Measurements from ENCODE around the gene PDGFB. TPM values are rescaled to one million over a fixed set of nuclear protein-coding genes. Genes with fewer than 3 reads are reported as not detected.

The PDGFB gene
- total and polyA plus RNA-seq, 2 experiments from 2014 or later: 2.5 to 4.3 TPM

DNA sequence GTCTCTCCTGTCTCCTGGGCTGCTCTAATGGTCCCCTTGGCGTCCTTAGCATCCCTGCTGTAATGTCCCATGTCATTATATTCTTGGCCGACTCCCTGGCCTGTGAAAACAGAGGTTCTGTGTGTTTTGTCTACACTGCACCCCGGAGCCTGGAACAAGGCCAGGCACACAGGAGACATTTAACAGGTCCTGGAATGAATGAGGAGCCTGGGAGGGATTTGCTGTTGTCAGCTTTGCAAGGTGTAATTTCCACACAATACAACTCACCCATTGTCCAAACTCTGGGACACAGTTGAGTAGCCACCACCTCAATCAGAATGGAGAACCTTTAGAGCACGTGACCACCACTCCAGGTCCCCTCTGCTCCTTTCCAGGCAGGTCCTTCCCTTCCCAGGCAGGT lies 14.9 kb upstream of the PDGFB start:
- Histone ChIP-seq H3K4me2 (no peak overlapping the region), H3K36me3 (replicated peaks; ENCODE audit: insufficient read depth, low read depth) (no peaks in the 10 kb centered on the region), H3K27me3 (no peaks in the 10 kb centered on the region), H3K4me1 (ENCODE audit: insufficient read depth) (no peaks in the 10 kb centered on the region), H3K9me2 (replicated peaks; ENCODE audit: insufficient read depth) (no peaks in the 10 kb centered on the region), H3K27ac (no peak overlapping the region), H4K20me1 (ENCODE audit: insufficient read depth, poor library complexity, severe bottlenecking) (no peaks in the 10 kb centered on the region), H3K9me3 (ENCODE audit: low read depth) (no peaks in the 10 kb centered on the region), H2AFZ (no peak overlapping the region), H3K4me3 (no peak overlapping the region), H3K79me2 (no peaks in the 10 kb centered on the region)
- WGBS (ENCODE audit: low lambda C conversion rate, missing lambda C conversion rate): 65% methylated on average over 4 of the region's 4 CpGs
- DNase-seq (ENCODE audit: low spot score): no peak
- TF ChIP-seq, protein P1, sequence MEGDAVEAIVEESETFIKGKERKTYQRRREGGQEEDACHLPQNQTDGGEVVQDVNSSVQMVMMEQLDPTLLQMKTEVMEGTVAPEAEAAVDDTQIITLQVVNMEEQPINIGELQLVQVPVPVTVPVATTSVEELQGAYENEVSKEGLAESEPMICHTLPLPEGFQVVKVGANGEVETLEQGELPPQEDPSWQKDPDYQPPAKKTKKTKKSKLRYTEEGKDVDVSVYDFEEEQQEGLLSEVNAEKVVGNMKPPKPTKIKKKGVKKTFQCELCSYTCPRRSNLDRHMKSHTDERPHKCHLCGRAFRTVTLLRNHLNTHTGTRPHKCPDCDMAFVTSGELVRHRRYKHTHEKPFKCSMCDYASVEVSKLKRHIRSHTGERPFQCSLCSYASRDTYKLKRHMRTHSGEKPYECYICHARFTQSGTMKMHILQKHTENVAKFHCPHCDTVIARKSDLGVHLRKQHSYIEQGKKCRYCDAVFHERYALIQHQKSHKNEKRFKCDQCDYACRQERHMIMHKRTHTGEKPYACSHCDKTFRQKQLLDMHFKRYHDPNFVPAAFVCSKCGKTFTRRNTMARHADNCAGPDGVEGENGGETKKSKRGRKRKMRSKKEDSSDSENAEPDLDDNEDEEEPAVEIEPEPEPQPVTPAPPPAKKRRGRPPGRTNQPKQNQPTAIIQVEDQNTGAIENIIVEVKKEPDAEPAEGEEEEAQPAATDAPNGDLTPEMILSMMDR (IDR thresholded peaks at IDR 0.05; ENCODE audit: poor library complexity): no peak
- no peak for TF ChIP-seq EZH2phosphoT487 (IDR thresholded peaks at IDR 0.05; ENCODE audit: low read depth, severe bottlenecking, unreplicated experiment)
- no peak for TF ChIP-seq EZH2 (IDR thresholded peaks at IDR 0.05; ENCODE audit: borderline replicate concordance)

DNA sequence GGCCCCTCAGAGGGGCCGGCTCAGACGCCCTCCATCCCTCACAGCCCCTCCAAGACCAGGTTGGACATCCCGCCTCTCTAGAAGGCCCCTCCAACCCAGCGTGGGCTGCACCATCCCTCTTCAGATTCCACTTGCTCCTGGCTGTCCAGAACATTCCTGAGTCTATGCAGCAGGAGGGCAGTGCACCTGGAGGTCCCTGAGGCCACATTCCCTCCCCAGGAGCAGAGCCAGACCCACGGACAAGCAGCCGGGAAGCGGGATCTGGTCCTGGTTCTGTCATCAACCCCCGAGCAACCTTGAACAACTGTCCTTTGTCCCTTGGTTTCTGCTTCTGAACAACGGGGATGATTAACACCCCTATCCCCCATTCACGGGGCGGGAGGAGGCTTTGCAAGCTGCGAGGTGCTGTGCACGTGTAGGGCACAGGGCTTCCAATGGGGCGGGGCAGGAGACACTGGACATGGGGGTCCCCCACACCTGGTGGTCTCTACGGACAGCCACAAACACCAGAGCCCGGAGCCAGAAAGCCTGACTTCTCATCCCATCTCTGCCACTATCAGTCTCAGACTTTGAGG lies 13.2 kb upstream of the PDGFB start:
- 68% methylated on average over 16 of the region's 16 CpGs for WGBS (ENCODE audit: low lambda C conversion rate, missing lambda C conversion rate)
- Histone ChIP-seq H3K79me2 (no peaks in the 10 kb centered on the region), H4K20me1 (ENCODE audit: insufficient read depth, poor library complexity, severe bottlenecking) (no peaks in the 10 kb centered on the region), H3K4me1 (ENCODE audit: insufficient read depth) (peaks cover 6% of the 10 kb centered on the region), H3K27me3 (no peaks in the 10 kb centered on the region), H3K4me3 (no peak overlapping the region), H3K9me2 (replicated peaks; ENCODE audit: insufficient read depth) (no peaks in the 10 kb centered on the region), H3K4me2 (no peak overlapping the region), H3K36me3 (replicated peaks; ENCODE audit: insufficient read depth, low read depth) (no peaks in the 10 kb centered on the region), H3K27ac (no peak overlapping the region), H2AFZ (no peak overlapping the region), H3K9me3 (ENCODE audit: low read depth) (no peaks in the 10 kb centered on the region)
- no peak for DNase-seq (ENCODE audit: low spot score)
- TF ChIP-seq EZH2 (IDR thresholded peaks at IDR 0.05; ENCODE audit: borderline replicate concordance): no peak
- TF ChIP-seq, protein P1 (IDR thresholded peaks at IDR 0.05; ENCODE audit: poor library complexity): no peak

DNA sequence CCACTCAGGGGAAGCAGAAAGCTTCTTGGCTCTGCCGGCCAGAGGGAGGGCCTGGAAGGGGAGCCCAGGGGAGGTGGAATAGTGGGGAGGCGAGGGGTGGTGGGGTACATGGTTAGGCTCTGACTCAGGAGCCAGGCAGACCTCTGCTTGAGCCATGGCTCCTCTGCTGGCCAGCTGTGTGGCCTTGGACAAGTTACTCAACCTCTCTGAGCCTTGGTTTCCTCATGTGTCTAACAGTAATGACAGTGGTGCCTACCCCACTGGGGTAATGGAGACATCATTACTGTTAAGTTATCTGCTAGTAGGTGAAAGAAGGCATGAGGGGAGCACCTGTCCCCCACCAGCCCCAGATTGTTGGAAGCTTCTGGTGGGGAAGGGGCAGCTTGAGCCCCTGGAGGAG lies 12.2 kb upstream of the PDGFB start:
- Histone ChIP-seq H3K9me2 (replicated peaks; ENCODE audit: insufficient read depth) (no peaks in the 10 kb centered on the region), H2AFZ (no peak overlapping the region), H3K36me3 (replicated peaks; ENCODE audit: insufficient read depth, low read depth) (no peaks in the 10 kb centered on the region), H3K4me1 (ENCODE audit: insufficient read depth) (peaks cover 6% of the 10 kb centered on the region), H4K20me1 (ENCODE audit: insufficient read depth, poor library complexity, severe bottlenecking) (no peaks in the 10 kb centered on the region), H3K79me2 (no peaks in the 10 kb centered on the region), H3K27me3 (no peaks in the 10 kb centered on the region), H3K27ac (no peak overlapping the region), H3K4me2 (no peak overlapping the region), H3K4me3 (no peak overlapping the region), H3K9me3 (ENCODE audit: low read depth) (no peaks in the 10 kb centered on the region)
- no peak for DNase-seq (ENCODE audit: low spot score)
- no peak for TF ChIP-seq EZH2phosphoT487 (IDR thresholded peaks at IDR 0.05; ENCODE audit: low read depth, severe bottlenecking, unreplicated experiment)
- WGBS (ENCODE audit: low lambda C conversion rate, missing lambda C conversion rate): 92% methylated on average over 2 of the region's 2 CpGs

DNA sequence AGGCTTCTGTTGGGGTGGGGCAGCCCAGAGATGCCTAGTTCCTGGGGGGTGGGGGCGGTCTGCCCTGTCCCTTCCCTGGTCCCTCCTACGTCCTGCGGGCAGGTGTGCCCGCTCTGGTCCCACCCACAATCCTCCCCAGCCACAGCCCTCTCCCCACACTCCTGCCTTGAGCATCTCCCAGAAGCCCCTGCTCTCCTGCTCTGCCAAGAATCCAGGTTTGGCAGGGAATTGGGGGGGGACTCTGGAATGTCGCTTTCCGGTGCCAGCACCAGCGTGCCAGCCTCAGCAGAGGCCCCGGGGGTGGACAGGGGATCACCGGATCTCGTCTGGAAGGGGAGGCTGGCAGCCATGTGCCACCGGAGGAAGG lies 11.4 kb upstream of the PDGFB start:
- TF ChIP-seq EZH2 (IDR thresholded peaks at IDR 0.05; ENCODE audit: borderline replicate concordance) (no peak), EZH2phosphoT487 (IDR thresholded peaks at IDR 0.05; ENCODE audit: low read depth, severe bottlenecking, unreplicated experiment) (no peak)
- TF ChIP-seq, protein P1 (IDR thresholded peaks at IDR 0.05; ENCODE audit: poor library complexity): no peak

More for the DNA sequence above, 11.4 kb upstream of the PDGFB start:
- no peak for DNase-seq (ENCODE audit: low spot score)
- H3K27ac ChIP-seq: no peak overlapping the region
- no peaks in the 10 kb centered on the region for H3K79me2 ChIP-seq
- H3K36me3 ChIP-seq (replicated peaks; ENCODE audit: insufficient read depth, low read depth): no peaks in the 10 kb centered on the region
- 95% methylated on average over 7 of the region's 11 CpGs for WGBS (ENCODE audit: low lambda C conversion rate, missing lambda C conversion rate)
- no peak overlapping the region for H2AFZ ChIP-seq
- H3K9me2 ChIP-seq (replicated peaks; ENCODE audit: insufficient read depth): no peaks in the 10 kb centered on the region
- H3K4me2 ChIP-seq: no peak overlapping the region
- H3K27me3 ChIP-seq: no peaks in the 10 kb centered on the region
- no peaks in the 10 kb centered on the region for H3K9me3 ChIP-seq (ENCODE audit: low read depth)
- no peaks in the 10 kb centered on the region for H4K20me1 ChIP-seq (ENCODE audit: insufficient read depth, poor library complexity, severe bottlenecking)
- H3K4me1 ChIP-seq (ENCODE audit: insufficient read depth): peaks cover 6% of the 10 kb centered on the region
- no peak overlapping the region for H3K4me3 ChIP-seq

Data from hepatocyte (in vitro differentiated cells).